OCI-LY3 (cell line): ENCODE measurements around the gene CCL24.

Experiments
- CTCF ChIP-seq: fragments of 200-600, 300-600 bp; sonication (generic); IDR thresholded peaks from 2 replicates; pipeline ENCODE4 v1.5.1; 2014; ENCODE audit warnings: antibody characterized with exemption, low read length, low read depth
- EZH2phosphoT487 ChIP-seq: fragments of 200-600 bp; shearing (Covaris generic); IDR thresholded peaks from 2 replicates; pipeline ENCODE4 v1.6.1; 2018; ENCODE audit warnings: antibody characterized with exemption, mixed run types, low read depth

- TF ChIP-seq CTCF, result no peak
- no peak for TF ChIP-seq EZH2phosphoT487
Measured at GRCh38 chr7:75856536-75856935, 42.9 kb upstream of the CCL24 start.
